Measurements from ENCODE around the gene PPP1R14B.

The PPP1R14B gene

GRCh38 chr11:64230171-64230984, 16.4 kb downstream of the PPP1R14B start, which contains the start of gene DNAJC4:
TSS of gene DNAJC4 (plus strand) at chr11:64230548. CDS start at chr11:64230855, 307 bp downstream.
- TF ChIP-seq POLR2A (IDR thresholded peaks at IDR 0.05; ENCODE audit: low read depth, low read length), result peak; percentile 31
- peak; percentile 79 for DNase-seq (ENCODE audit: insufficient read length, low spot score)
- FAIRE-seq, result no peak

GRCh38 chr11:64229744-64230170, 17.0 kb downstream of the PPP1R14B start:
- TF ChIP-seq POLR2A (IDR thresholded peaks at IDR 0.05; ENCODE audit: low read depth, low read length), result no peak
- FAIRE-seq (no peak), DNase-seq (ENCODE audit: insufficient read length, low spot score) (no peak)

GRCh38 chr11:64229090-64229743, 17.5 kb downstream of the PPP1R14B start:
- no peak for FAIRE-seq
- no peak for DNase-seq (ENCODE audit: insufficient read length, low spot score)
- no peak for TF ChIP-seq POLR2A (IDR thresholded peaks at IDR 0.05; ENCODE audit: low read depth, low read length)

GRCh38 chr11:64227405-64227956, 19.3 kb downstream of the PPP1R14B start:
- FAIRE-seq (no peak), DNase-seq (ENCODE audit: insufficient read length, low spot score) (no peak)
- TF ChIP-seq POLR2A (IDR thresholded peaks at IDR 0.05; ENCODE audit: low read depth, low read length), result no peak

GRCh38 chr11:64226507-64227051, 20.2 kb downstream of the PPP1R14B start:
- DNase-seq (ENCODE audit: insufficient read length, low spot score) (no peak), FAIRE-seq (no peak)
- TF ChIP-seq POLR2A (IDR thresholded peaks at IDR 0.05; ENCODE audit: low read depth, low read length), result no peak

- DNase-seq (ENCODE audit: insufficient read length, low spot score), result peak; percentile 78
- peak; percentile 72; the same call in 1 of the 2 replicates for TF ChIP-seq POLR2A (IDR thresholded peaks at IDR 0.05; ENCODE audit: low read depth, low read length)
- no peak for FAIRE-seq
Observed at GRCh38 chr11:64225608-64226506, 20.9 kb downstream of the PPP1R14B start, which contains the start of the genes NUDT22 and TRPT1. TSS of gene NUDT22 (plus strand) at chr11:64226274. CDS start at chr11:64226653, 379 bp downstream. TSS of gene TRPT1 (minus strand) at chr11:64226186. CDS start at chr11:64225860, 326 bp downstream.

- no peak for DNase-seq (ENCODE audit: insufficient read length, low spot score)
- FAIRE-seq, result no peak
Observed at GRCh38 chr11:64224891-64225607, 21.7 kb downstream of the PPP1R14B start.

GRCh38 chr11:64224151-64224890, 22.4 kb downstream of the PPP1R14B start:
- TF ChIP-seq POLR2A (IDR thresholded peaks at IDR 0.05; ENCODE audit: low read depth, low read length), result no peak
- peak; percentile 77 for DNase-seq (ENCODE audit: insufficient read length, low spot score)
- no peak for FAIRE-seq

More at GRCh38 chr11:64224891-64225607, 21.7 kb downstream of the PPP1R14B start:
- TF ChIP-seq POLR2A (IDR thresholded peaks at IDR 0.05; ENCODE audit: low read depth, low read length), result no peak

- no peak for FAIRE-seq
Observed at GRCh38 chr11:64223001-64223651, 23.6 kb downstream of the PPP1R14B start.

GRCh38 chr11:64222651-64223000, 24.1 kb downstream of the PPP1R14B start:
- no peak for FAIRE-seq
- no peak for TF ChIP-seq POLR2A (IDR thresholded peaks at IDR 0.05; ENCODE audit: low read depth, low read length)
- no peak for DNase-seq (ENCODE audit: insufficient read length, low spot score)

More at GRCh38 chr11:64223001-64223651, 23.6 kb downstream of the PPP1R14B start:
- DNase-seq (ENCODE audit: insufficient read length, low spot score), result no peak
- no peak for TF ChIP-seq POLR2A (IDR thresholded peaks at IDR 0.05; ENCODE audit: low read depth, low read length)

- no peak for DNase-seq (ENCODE audit: insufficient read length, low spot score)
- no peak for TF ChIP-seq POLR2A (IDR thresholded peaks at IDR 0.05; ENCODE audit: low read depth, low read length)
- FAIRE-seq, result no peak
Observed at GRCh38 chr11:64220798-64221197, 25.9 kb downstream of the PPP1R14B start.
